NB4 (cell line): ENCODE measurements around the gene MPV17.

Source experiments
- DNase-seq: peaks from one replicate; pipeline ENCODE4 v3.0.0; 2010; ENCODE audit warnings: low read depth
- H3K4me3 ChIP-seq: one replicate; pipeline ENCODE4 v1.5.1; 2011; ENCODE audit warnings: mild to moderate bottlenecking, low read depth, low read length, moderate library complexity
- MAX ChIP-seq: IDR thresholded peaks from 2 replicates; pipeline ENCODE4 v1.6.1; 2011; ENCODE audit warnings: low read depth, low read length
- MYC ChIP-seq: IDR thresholded peaks from 2 replicates; pipeline ENCODE4 v1.6.1; 2011; ENCODE audit warnings: low read depth, low read length
- POLR2A ChIP-seq: IDR thresholded peaks from 2 replicates; pipeline ENCODE4 v1.6.1; 2011; ENCODE audit warnings: mild to moderate bottlenecking; ENCODE audit not compliant: insufficient read length; ENCODE audit errors: extremely low read depth
- TF ChIP-seq, protein P1 (sequence below): IDR thresholded peaks from one replicate; pipeline ENCODE4 v1.5.1; 2012; ENCODE audit warnings: low read depth, low read length

MPV17 gene

GRCh38 chr2:27294928-27295327, 28.0 kb downstream of the MPV17 start:
- DNase-seq, result no peak
- TF ChIP-seq MAX (no peak), MYC (no peak), POLR2A (no peak)
- TF ChIP-seq, protein P1, sequence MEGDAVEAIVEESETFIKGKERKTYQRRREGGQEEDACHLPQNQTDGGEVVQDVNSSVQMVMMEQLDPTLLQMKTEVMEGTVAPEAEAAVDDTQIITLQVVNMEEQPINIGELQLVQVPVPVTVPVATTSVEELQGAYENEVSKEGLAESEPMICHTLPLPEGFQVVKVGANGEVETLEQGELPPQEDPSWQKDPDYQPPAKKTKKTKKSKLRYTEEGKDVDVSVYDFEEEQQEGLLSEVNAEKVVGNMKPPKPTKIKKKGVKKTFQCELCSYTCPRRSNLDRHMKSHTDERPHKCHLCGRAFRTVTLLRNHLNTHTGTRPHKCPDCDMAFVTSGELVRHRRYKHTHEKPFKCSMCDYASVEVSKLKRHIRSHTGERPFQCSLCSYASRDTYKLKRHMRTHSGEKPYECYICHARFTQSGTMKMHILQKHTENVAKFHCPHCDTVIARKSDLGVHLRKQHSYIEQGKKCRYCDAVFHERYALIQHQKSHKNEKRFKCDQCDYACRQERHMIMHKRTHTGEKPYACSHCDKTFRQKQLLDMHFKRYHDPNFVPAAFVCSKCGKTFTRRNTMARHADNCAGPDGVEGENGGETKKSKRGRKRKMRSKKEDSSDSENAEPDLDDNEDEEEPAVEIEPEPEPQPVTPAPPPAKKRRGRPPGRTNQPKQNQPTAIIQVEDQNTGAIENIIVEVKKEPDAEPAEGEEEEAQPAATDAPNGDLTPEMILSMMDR, result no peak
- H3K4me3 ChIP-seq, result no peak overlapping the region

DNA sequence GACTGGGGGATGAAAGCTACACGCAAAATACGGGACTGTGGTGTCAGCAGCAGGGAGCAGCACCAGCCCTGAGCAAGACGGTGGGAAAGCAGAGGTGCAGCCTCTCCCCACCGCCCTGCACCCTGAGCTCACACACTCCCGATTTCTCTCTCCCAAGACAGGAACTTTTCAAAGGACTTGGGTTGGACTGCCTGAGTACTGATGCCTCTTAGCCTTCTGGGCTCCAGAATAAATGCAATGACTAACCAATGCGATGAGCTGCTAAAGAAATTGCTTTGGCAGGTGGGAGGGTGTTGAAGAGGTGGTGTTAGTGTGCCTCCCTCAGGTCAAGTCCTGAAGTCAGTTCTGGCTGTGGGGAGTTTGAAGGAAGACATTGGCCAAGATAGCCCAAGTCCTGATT, 31.0 kb downstream of the MPV17 start:
- peak; percentile 35 for DNase-seq
- TF ChIP-seq, protein P1, result no peak
- no peak for TF ChIP-seq MAX
- no peak for TF ChIP-seq MYC
- no peak for TF ChIP-seq POLR2A
- H3K4me3 ChIP-seq, result no peak overlapping the region

DNA sequence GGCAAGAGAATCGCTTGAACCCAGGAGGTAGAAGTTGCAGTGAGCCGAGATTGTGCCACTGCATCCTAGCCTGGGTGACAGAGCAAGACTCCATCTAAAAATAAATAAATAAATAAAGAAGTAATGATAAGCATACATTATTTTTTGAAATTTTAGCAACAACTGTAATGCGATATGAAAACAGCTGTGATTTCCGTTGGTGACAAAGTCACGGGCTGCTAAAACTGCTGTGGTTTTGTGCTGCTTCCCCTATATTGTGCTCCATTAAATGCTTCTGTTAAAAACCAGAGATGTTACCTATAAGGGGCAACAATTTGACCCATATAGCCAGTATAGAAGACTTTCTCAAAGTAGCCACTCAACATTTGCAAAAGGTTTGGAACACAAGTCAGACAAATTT, 32.3 kb downstream of the MPV17 start:
- no peak for DNase-seq
- no peak overlapping the region for H3K4me3 ChIP-seq

GRCh38 chr2:27288610-27289009, 34.3 kb downstream of the MPV17 start:
- no peak overlapping the region for H3K4me3 ChIP-seq
- TF ChIP-seq MYC (no peak), POLR2A (no peak), MAX (no peak)
- TF ChIP-seq, protein P1, result no peak

More for the DNA sequence above, 32.3 kb downstream of the MPV17 start:
- TF ChIP-seq, protein P1, result no peak
- no peak for TF ChIP-seq POLR2A
- TF ChIP-seq MYC, result no peak

DNA sequence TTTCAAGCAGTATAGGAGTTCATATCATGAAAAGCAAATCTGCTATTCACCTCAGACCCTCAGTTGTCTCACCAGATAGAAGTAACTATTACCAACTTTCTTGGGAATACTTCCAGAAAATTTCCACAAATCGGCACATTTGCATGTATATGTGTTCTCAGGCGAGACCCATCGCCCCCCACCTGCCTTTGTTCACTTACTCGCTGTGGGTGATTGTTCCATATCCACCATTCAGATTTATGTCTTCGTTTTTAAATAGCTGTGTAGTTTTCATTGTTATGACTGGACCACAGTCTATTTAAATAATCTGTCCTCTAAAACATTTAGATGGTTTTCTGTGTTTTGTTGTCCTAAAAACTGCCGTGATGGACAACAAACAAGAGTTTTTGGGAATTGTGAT, 37.4 kb downstream of the MPV17 start:
- no peak overlapping the region for H3K4me3 ChIP-seq
- DNase-seq, result no peak
- TF ChIP-seq, protein P1, result no peak
- no peak for TF ChIP-seq MYC
- TF ChIP-seq MAX, result no peak
- no peak for TF ChIP-seq POLR2A

More at GRCh38 chr2:27288610-27289009, 34.3 kb downstream of the MPV17 start:
- no peak for DNase-seq

- DNase-seq, result no peak
- TF ChIP-seq POLR2A (no peak), MAX (no peak), MYC (no peak)
- TF ChIP-seq, protein P1, result no peak
- no peak overlapping the region for H3K4me3 ChIP-seq
Observed at GRCh38 chr2:27284996-27285395, 37.9 kb downstream of the MPV17 start.
